Stimulated activated CD4-positive, alpha-beta T cell treated with anti-CD3 and anti-CD28 coated beads, TNF-alpha, amount 100 ng/mL, for 4 hours (primary cell): ENCODE data around the gene HNRNPUL2.

Experiments
- DNase-seq, 3 experiments: peaks; one replicate each; pipeline ENCODE4 v3.0.0-alpha.2; 2020; ENCODE audit warnings: low read depth in 3 of 3

Gene HNRNPUL2

GRCh38 chr11:62667460-62667859, 59.8 kb downstream of the HNRNPUL2 start:
- no peak for DNase-seq

- DNase-seq, result no peak
These were observed 60.9 kb downstream of the HNRNPUL2 start for GRCh38 chr11:62666259-62666926.

- DNase-seq, result peak; percentile 51 to 61 (median 60)
These were observed 61.5 kb downstream of the HNRNPUL2 start for GRCh38 chr11:62665599-62666258.

- peak; percentile 92 to 95 (median 94) for DNase-seq
These were observed 62.1 kb downstream of the HNRNPUL2 start, which contains the start of the genes C11orf98 and CSKMT for GRCh38 chr11:62665075-62665598. Gene C11orf98 (minus strand): TSS chr11:62665210. CDS start chr11:62665169, 41 bp downstream. Gene CSKMT (plus strand): TSS chr11:62665312. CDS start chr11:62665880, 568 bp downstream.

- no peak for DNase-seq
These were observed 62.7 kb downstream of the HNRNPUL2 start for GRCh38 chr11:62664405-62665074.
